ENCODE data around the gene GSG1L.

- TF ChIP-seq ZNF239 (CRISPR knock-in tag; IDR thresholded peaks at IDR 0.05) (no peak), HNRNPK (IDR thresholded peaks at IDR 0.05; ENCODE audit: low read depth, low read length, poor library complexity, severe bottlenecking) (no peak), EHMT2 (IDR thresholded peaks at IDR 0.05) (no peak), NFATC3 (IDR thresholded peaks at IDR 0.05) (no peak), SRF (CRISPR knock-in tag; IDR thresholded peaks at IDR 0.05) (no peak), POLR2A (conservative IDR thresholded peaks at IDR 0.05) (no peak), MCM2 (IDR thresholded peaks at IDR 0.05; ENCODE audit: low read depth) (no peak), KDM1A (IDR thresholded peaks at IDR 0.05) (no peak)
Observed at GRCh38 chr16:27751676-27752075, 311.8 kb downstream of the GSG1L start.

Data from K562 (cell line).